ENCODE measurements around the gene AP4B1.

AP4B1 gene

GRCh38 chr1:113890816-113891215 lies 13.8 kb downstream of the AP4B1 start:
- H3K4me3 ChIP-seq (ENCODE audit: low read length) = no peak overlapping the region
- no peaks in the 10 kb centered on the region for H3K4me1 ChIP-seq (ENCODE audit: insufficient read depth, low read length)
- peaks cover 15% of the 10 kb centered on the region for H3K36me3 ChIP-seq (ENCODE audit: insufficient read depth, low read length)
- no peaks in the 10 kb centered on the region for H3K27me3 ChIP-seq (ENCODE audit: insufficient read depth, low read length)
- WGBS = 57% methylated on average over 1 of the region's 2 CpGs
- H3K27ac ChIP-seq (ENCODE audit: low read depth, low read length) = no peak overlapping the region
- H3K9me3 ChIP-seq (ENCODE audit: insufficient read depth, low read depth, low read length) = no peaks in the 10 kb centered on the region
- no peak overlapping the region for H3K9ac ChIP-seq (ENCODE audit: low read depth, low read length)

GRCh38 chr1:113887402-113888175 lies 17.0 kb downstream of the AP4B1 start, which contains the start of gene BCL2L15:
Gene BCL2L15 (minus strand): TSS chr1:113887581. CDS start chr1:113887375, 206 bp downstream.
- Histone ChIP-seq H3K4me3 (ENCODE audit: low read length) (no peak within 1 kb of the TSS), H3K36me3 (ENCODE audit: insufficient read depth, low read length) (no peaks in the 10 kb centered on the region), H3K27ac (ENCODE audit: low read depth, low read length) (no peak within 1 kb of the TSS), H3K27me3 (ENCODE audit: insufficient read depth, low read length) (no peaks in the 10 kb centered on the region), H3K9ac (ENCODE audit: low read depth, low read length) (no peak within 1 kb of the TSS), H3K9me3 (ENCODE audit: insufficient read depth, low read depth, low read length) (no peaks in the 10 kb centered on the region), H3K4me1 (ENCODE audit: insufficient read depth, low read length) (no peaks in the 10 kb centered on the region)
- 86% methylated on average over 4 of the region's 6 CpGs for WGBS

- Histone ChIP-seq H3K27me3 (ENCODE audit: insufficient read depth, low read length) (no peaks in the 10 kb centered on the region), H3K36me3 (ENCODE audit: insufficient read depth, low read length) (no peaks in the 10 kb centered on the region), H3K4me1 (ENCODE audit: insufficient read depth, low read length) (no peaks in the 10 kb centered on the region), H3K4me3 (ENCODE audit: low read length) (no peak overlapping the region), H3K9ac (ENCODE audit: low read depth, low read length) (no peak overlapping the region), H3K9me3 (ENCODE audit: insufficient read depth, low read depth, low read length) (no peaks in the 10 kb centered on the region), H3K27ac (ENCODE audit: low read depth, low read length) (no peak overlapping the region)
- 94% methylated on average over 16 of the region's 17 CpGs for WGBS
These were observed 17.9 kb downstream of the AP4B1 start for GRCh38 chr1:113886417-113887401.

- no peak overlapping the region for H3K27ac ChIP-seq (ENCODE audit: low read depth, low read length)
These were observed 22.9 kb downstream of the AP4B1 start for GRCh38 chr1:113881661-113882060.

GRCh38 chr1:113879739-113880038 lies 24.9 kb downstream of the AP4B1 start:
- no peaks in the 10 kb centered on the region for H3K4me1 ChIP-seq (ENCODE audit: insufficient read depth, low read length)
- no peaks in the 10 kb centered on the region for H3K27me3 ChIP-seq (ENCODE audit: insufficient read depth, low read length)
- H3K9me3 ChIP-seq (ENCODE audit: insufficient read depth, low read depth, low read length) = no peaks in the 10 kb centered on the region
- H3K27ac ChIP-seq (ENCODE audit: low read depth, low read length) = no peak overlapping the region
- WGBS = 96% methylated on average over 2 of the region's 4 CpGs
- H3K9ac ChIP-seq (ENCODE audit: low read depth, low read length) = no peak overlapping the region
- no peak overlapping the region for H3K4me3 ChIP-seq (ENCODE audit: low read length)
- H3K36me3 ChIP-seq (ENCODE audit: insufficient read depth, low read length) = no peaks in the 10 kb centered on the region

More at GRCh38 chr1:113881661-113882060, 22.9 kb downstream of the AP4B1 start:
- H3K36me3 ChIP-seq (ENCODE audit: insufficient read depth, low read length) = no peaks in the 10 kb centered on the region
- H3K27me3 ChIP-seq (ENCODE audit: insufficient read depth, low read length) = no peaks in the 10 kb centered on the region
- H3K9me3 ChIP-seq (ENCODE audit: insufficient read depth, low read depth, low read length) = no peaks in the 10 kb centered on the region
- no peaks in the 10 kb centered on the region for H3K4me1 ChIP-seq (ENCODE audit: insufficient read depth, low read length)
- no peak overlapping the region for H3K4me3 ChIP-seq (ENCODE audit: low read length)
- H3K9ac ChIP-seq (ENCODE audit: low read depth, low read length) = no peak overlapping the region
- 90% methylated on average over 2 of the region's 2 CpGs for WGBS

GRCh38 chr1:113876176-113876575 lies 28.4 kb downstream of the AP4B1 start:
- no peaks in the 10 kb centered on the region for H3K36me3 ChIP-seq (ENCODE audit: insufficient read depth, low read length)
- no peak overlapping the region for H3K27ac ChIP-seq (ENCODE audit: low read depth, low read length)
- H3K9ac ChIP-seq (ENCODE audit: low read depth, low read length) = no peak overlapping the region
- H3K4me1 ChIP-seq (ENCODE audit: insufficient read depth, low read length) = no peaks in the 10 kb centered on the region
- no peaks in the 10 kb centered on the region for H3K27me3 ChIP-seq (ENCODE audit: insufficient read depth, low read length)
- no peaks in the 10 kb centered on the region for H3K9me3 ChIP-seq (ENCODE audit: insufficient read depth, low read depth, low read length)
- 94% methylated on average over 5 of the region's 5 CpGs for WGBS
- no peak overlapping the region for H3K4me3 ChIP-seq (ENCODE audit: low read length)

- no peak overlapping the region for H3K4me3 ChIP-seq (ENCODE audit: low read length)
- no peaks in the 10 kb centered on the region for H3K36me3 ChIP-seq (ENCODE audit: insufficient read depth, low read length)
- no peaks in the 10 kb centered on the region for H3K27me3 ChIP-seq (ENCODE audit: insufficient read depth, low read length)
- no peaks in the 10 kb centered on the region for H3K4me1 ChIP-seq (ENCODE audit: insufficient read depth, low read length)
- no peak overlapping the region for H3K9ac ChIP-seq (ENCODE audit: low read depth, low read length)
- 95% methylated on average over 2 of the region's 2 CpGs for WGBS
- H3K9me3 ChIP-seq (ENCODE audit: insufficient read depth, low read depth, low read length) = no peaks in the 10 kb centered on the region
- H3K27ac ChIP-seq (ENCODE audit: low read depth, low read length) = no peak overlapping the region
These were observed 28.9 kb downstream of the AP4B1 start for GRCh38 chr1:113875714-113876113.

- Histone ChIP-seq H3K4me1 (ENCODE audit: insufficient read depth, low read length) (no peaks in the 10 kb centered on the region), H3K36me3 (ENCODE audit: insufficient read depth, low read length) (no peaks in the 10 kb centered on the region), H3K27me3 (ENCODE audit: insufficient read depth, low read length) (no peaks in the 10 kb centered on the region), H3K4me3 (ENCODE audit: low read length) (no peak overlapping the region), H3K9me3 (ENCODE audit: insufficient read depth, low read depth, low read length) (no peaks in the 10 kb centered on the region), H3K27ac (ENCODE audit: low read depth, low read length) (no peak overlapping the region), H3K9ac (ENCODE audit: low read depth, low read length) (no peak overlapping the region)
- WGBS = 83% methylated on average over 1 of the region's 1 CpG
These were observed 30.4 kb downstream of the AP4B1 start for GRCh38 chr1:113874012-113874879.

- Histone ChIP-seq H3K27me3 (ENCODE audit: insufficient read depth, low read length) (no peaks in the 10 kb centered on the region), H3K4me3 (ENCODE audit: low read length) (no peak overlapping the region), H3K36me3 (ENCODE audit: insufficient read depth, low read length) (no peaks in the 10 kb centered on the region), H3K9ac (ENCODE audit: low read depth, low read length) (no peak overlapping the region), H3K9me3 (ENCODE audit: insufficient read depth, low read depth, low read length) (no peaks in the 10 kb centered on the region), H3K27ac (ENCODE audit: low read depth, low read length) (no peak overlapping the region), H3K4me1 (ENCODE audit: insufficient read depth, low read length) (no peaks in the 10 kb centered on the region)
These were observed 32.2 kb downstream of the AP4B1 start for GRCh38 chr1:113872219-113872935.

- H3K4me3 ChIP-seq (ENCODE audit: low read length) = no peak within 1 kb of the TSS
- no peaks in the 10 kb centered on the region for H3K36me3 ChIP-seq (ENCODE audit: insufficient read depth, low read length)
- H3K27ac ChIP-seq (ENCODE audit: low read depth, low read length) = no peak within 1 kb of the TSS
- H3K4me1 ChIP-seq (ENCODE audit: insufficient read depth, low read length) = no peaks in the 10 kb centered on the region
- no peak within 1 kb of the TSS for H3K9ac ChIP-seq (ENCODE audit: low read depth, low read length)
- no peaks in the 10 kb centered on the region for H3K9me3 ChIP-seq (ENCODE audit: insufficient read depth, low read depth, low read length)
- 85% methylated on average over 4 of the region's 4 CpGs for WGBS
- H3K27me3 ChIP-seq (ENCODE audit: insufficient read depth, low read length) = no peaks in the 10 kb centered on the region
These were observed 32.9 kb downstream of the AP4B1 start, which contains the start of gene PTPN22 for GRCh38 chr1:113871597-113872113. Gene PTPN22 (minus strand): TSS chr1:113871712.

Data from HUES64 (cell line).